Stimulated activated naive CD8-positive, alpha-beta T cell treated with anti-CD3 and anti-CD28 coated beads, Interleukin-15, amount 100 ng/mL, for 72 hours (primary cell): Measurements from ENCODE around the gene BICDL2.
"Not testable (repeated sequence)": the region's sequence is repeated elsewhere in the genome, so short reads cannot be mapped to it uniquely, and the experiment has no call there.

Experiments
- ATAC-seq: fragments of 150-1000 bp; cut with Tn5 transposase; 2 replicates; pipeline ENCODE4 v1.10.0; 2021; ENCODE audit warnings: mild to moderate bottlenecking, moderate library complexity
- DNase-seq, 2 donors: peaks; one replicate each; pipeline ENCODE4 v3.0.0; 2021 to 2022
- H3K27ac Mint-ChIP-seq, 2 donors: one replicate each; pipeline ENCODE4 v1.8.0; 2022; ENCODE audit warnings: mild to moderate bottlenecking in 2 of 2, mixed read lengths in 2 of 2, moderate library complexity in 2 of 2
- H3K27me3 Mint-ChIP-seq: one replicate; pipeline ENCODE4 v1.8.0; 2022; ENCODE audit warnings: mixed read lengths
- H3K4me1 Mint-ChIP-seq: one replicate; pipeline ENCODE4 v1.8.0; 2022; ENCODE audit warnings: mild to moderate bottlenecking, mixed read lengths
- H3K4me3 Mint-ChIP-seq, 2 donors: one replicate each; pipeline ENCODE4 v1.8.0; 2022; ENCODE audit warnings: mild to moderate bottlenecking in 2 of 2, mixed read lengths in 2 of 2, moderate library complexity in 1 of 2
- H3K9me3 Mint-ChIP-seq, 2 donors: one replicate each; pipeline ENCODE4 v1.8.0; 2022; ENCODE audit warnings: mixed read lengths in 2 of 2

BICDL2 gene

GRCh38 chr16:3057181-3058138 lies 20.7 kb upstream of the BICDL2 start:
- H3K27ac Mint-ChIP-seq, result peak overlapping the region; percentile 41 to 93
- no peaks in the 10 kb centered on the region for H3K27me3 Mint-ChIP-seq
- no peak for ATAC-seq
- peak in 1 of 2 donors; percentile 40 for DNase-seq
- no peaks in the 10 kb centered on the region for H3K9me3 Mint-ChIP-seq
- peak overlapping the region; percentile 82 to 88 for H3K4me3 Mint-ChIP-seq
- H3K4me1 Mint-ChIP-seq, result peaks cover 77% of the 10 kb centered on the region

GRCh38 chr16:3056336-3057180 lies 19.8 kb upstream of the BICDL2 start:
- no peak for DNase-seq
- H3K4me3 Mint-ChIP-seq, result peak overlapping the region; percentile 82 to 88
- peak overlapping the region; percentile 76 to 78 for H3K27ac Mint-ChIP-seq

GRCh38 chr16:3055734-3056115 lies 19.0 kb upstream of the BICDL2 start:
- H3K9me3 Mint-ChIP-seq, DNase-seq, H3K27me3 Mint-ChIP-seq, ATAC-seq: not testable (repeated sequence)
- Mint-ChIP-seq H3K27ac (peak overlapping the region in 1 of 2 donors; percentile 90), H3K4me3 (peak overlapping the region; percentile 61 to 71), H3K4me1 (peaks cover 75% of the 10 kb centered on the region)

More at GRCh38 chr16:3056336-3057180, 19.8 kb upstream of the BICDL2 start:
- H3K4me1 Mint-ChIP-seq, result peaks cover 73% of the 10 kb centered on the region
- no peaks in the 10 kb centered on the region for H3K9me3 Mint-ChIP-seq
- H3K27me3 Mint-ChIP-seq, result no peaks in the 10 kb centered on the region
- ATAC-seq, result no peak

- peaks cover 71% of the 10 kb centered on the region for H3K4me1 Mint-ChIP-seq
- H3K27ac Mint-ChIP-seq, result peak overlapping the region; percentile 89 to 90
- DNase-seq, result peak in 1 of 2 donors; percentile 56
- no peaks in the 10 kb centered on the region for H3K9me3 Mint-ChIP-seq
- H3K27me3 Mint-ChIP-seq, result no peaks in the 10 kb centered on the region
- H3K4me3 Mint-ChIP-seq, result peak overlapping the region; percentile 61 to 71
- peak; percentile 29 for ATAC-seq
These were observed 18.4 kb upstream of the BICDL2 start for GRCh38 chr16:3054965-3055733.

GRCh38 chr16:3053330-3053710 lies 16.6 kb upstream of the BICDL2 start:
- Mint-ChIP-seq H3K27ac (peak overlapping the region in 1 of 2 donors; percentile 89), H3K4me1 (peaks cover 71% of the 10 kb centered on the region)
- H3K27me3 Mint-ChIP-seq, DNase-seq, H3K9me3 Mint-ChIP-seq, H3K4me3 Mint-ChIP-seq: not testable (repeated sequence)
- peak; percentile 21 for ATAC-seq

GRCh38 chr16:3052571-3053329 lies 16.0 kb upstream of the BICDL2 start:
- DNase-seq, H3K4me3 Mint-ChIP-seq, H3K9me3 Mint-ChIP-seq: not testable (repeated sequence)
- ATAC-seq, result peak; percentile 61
- H3K27ac Mint-ChIP-seq, result peak overlapping the region in 1 of 2 donors; percentile 85
- peaks cover 16% of the 10 kb centered on the region for H3K27me3 Mint-ChIP-seq
- peaks cover 75% of the 10 kb centered on the region for H3K4me1 Mint-ChIP-seq

GRCh38 chr16:3051494-3051893 lies 14.8 kb upstream of the BICDL2 start:
- Mint-ChIP-seq H3K4me3 (no peak overlapping the region), H3K27me3 (peaks cover 28% of the 10 kb centered on the region)

GRCh38 chr16:3051009-3051408 lies 14.3 kb upstream of the BICDL2 start:
- no peak overlapping the region for H3K27ac Mint-ChIP-seq
- H3K4me3 Mint-ChIP-seq, result no peak overlapping the region
- no peak for DNase-seq

More at GRCh38 chr16:3051494-3051893, 14.8 kb upstream of the BICDL2 start:
- ATAC-seq, result no peak
- no peaks in the 10 kb centered on the region for H3K9me3 Mint-ChIP-seq
- peaks cover 68% of the 10 kb centered on the region for H3K4me1 Mint-ChIP-seq
- no peak overlapping the region for H3K27ac Mint-ChIP-seq
- DNase-seq, result no peak

GRCh38 chr16:3050487-3050886 lies 13.7 kb upstream of the BICDL2 start:
- Mint-ChIP-seq H3K4me3 (no peak overlapping the region), H3K27ac (peak overlapping the region in 1 of 2 donors; percentile 35), H3K4me1 (peaks cover 65% of the 10 kb centered on the region), H3K9me3 (no peaks in the 10 kb centered on the region), H3K27me3 (peaks cover 33% of the 10 kb centered on the region)
- no peak for DNase-seq
- no peak for ATAC-seq

More at GRCh38 chr16:3051009-3051408, 14.3 kb upstream of the BICDL2 start:
- ATAC-seq, result no peak
- H3K27me3 Mint-ChIP-seq, result peaks cover 28% of the 10 kb centered on the region
- H3K4me1 Mint-ChIP-seq, result peaks cover 65% of the 10 kb centered on the region
- H3K9me3 Mint-ChIP-seq, result no peaks in the 10 kb centered on the region

- ATAC-seq (no peak), DNase-seq (no peak)
- peaks cover 65% of the 10 kb centered on the region for H3K4me1 Mint-ChIP-seq
- no peaks in the 10 kb centered on the region for H3K9me3 Mint-ChIP-seq
- H3K27ac Mint-ChIP-seq, result no peak overlapping the region
- no peak overlapping the region for H3K4me3 Mint-ChIP-seq
- H3K27me3 Mint-ChIP-seq, result peaks cover 38% of the 10 kb centered on the region
These were observed 13.3 kb upstream of the BICDL2 start for GRCh38 chr16:3049921-3050481.

GRCh38 chr16:3047387-3047720 lies 10.6 kb upstream of the BICDL2 start:
- H3K4me1 Mint-ChIP-seq, result peaks cover 51% of the 10 kb centered on the region
- no peak for DNase-seq

GRCh38 chr16:3046641-3047386 lies 10.1 kb upstream of the BICDL2 start:
- Mint-ChIP-seq H3K4me3 (peak overlapping the region; percentile 37 to 40), H3K4me1 (peaks cover 47% of the 10 kb centered on the region), H3K27ac (peak overlapping the region in 1 of 2 donors; percentile 82), H3K9me3 (no peaks in the 10 kb centered on the region), H3K27me3 (peaks cover 70% of the 10 kb centered on the region)
- peak; percentile 43 for ATAC-seq
- no peak for DNase-seq

More at GRCh38 chr16:3047387-3047720, 10.6 kb upstream of the BICDL2 start:
- H3K27me3 Mint-ChIP-seq, result peaks cover 64% of the 10 kb centered on the region
- peak overlapping the region in 1 of 2 donors; percentile 40 for H3K4me3 Mint-ChIP-seq
- H3K9me3 Mint-ChIP-seq, result no peaks in the 10 kb centered on the region
- peak; percentile 20 for ATAC-seq
- no peak overlapping the region for H3K27ac Mint-ChIP-seq

- Mint-ChIP-seq H3K4me1 (peaks cover 41% of the 10 kb centered on the region), H3K27me3 (peaks cover 76% of the 10 kb centered on the region), H3K4me3 (peak within 1 kb of the TSS; percentile 81 to 85), H3K27ac (peak within 1 kb of the TSS in 1 of 2 donors; percentile 82), H3K9me3 (no peaks in the 10 kb centered on the region)
- ATAC-seq (peak; percentile 62), DNase-seq (peak in 1 of 2 donors; percentile 32)
These were observed 9.3 kb upstream of the BICDL2 start, which contains the start of gene MMP25 for GRCh38 chr16:3045758-3046640. Gene MMP25 (plus strand): TSS chr16:3046561. CDS start chr16:3046918, 357 bp downstream.
